Right lobe of liver (tissue), 6 donors: ENCODE data around the gene FGF9. TPM values are rescaled to one million over a fixed set of nuclear protein-coding genes. Genes with fewer than 3 reads are reported as not detected.

ENCODE experiments used
- ATAC-seq, 4 donors: fragments of 200-7000 bp; cut with Tn5 transposase; one replicate each; pipeline ENCODE4 v1.9.1; 2020; ENCODE audit warnings: mild to moderate bottlenecking in 4 of 4, moderate library complexity in 4 of 4
- DNase-seq, 3 donors: peaks; one replicate each; pipeline ENCODE4 v3.0.0-alpha.2; 2020
- H3K27ac ChIP-seq, 3 donors: fragments of 200-600 bp; one replicate each; pipeline ENCODE4 v1.8.0; 2022
- H3K27me3 ChIP-seq, 2 donors: fragments of 200-600 bp; one replicate each; pipeline ENCODE4 v1.8.0; 2022
- H3K36me3 ChIP-seq, 4 donors: fragments of 200-600 bp; sonication (generic) in 1 of 4; one replicate each; pipeline versions ENCODE4 v1.5.1 to v1.8.0; 2017 to 2022; ENCODE audit warnings: control low read depth in 1 of 4
- H3K4me1 ChIP-seq, 4 donors: fragments of 200-600 bp; sonication (generic) in 1 of 4; one replicate each; pipeline versions ENCODE4 v1.5.1 to v1.8.0; 2017 to 2022; ENCODE audit warnings: control low read depth in 1 of 4
- H3K4me3 ChIP-seq, 3 donors: fragments of 200-600 bp; one replicate each; pipeline ENCODE4 v1.8.0; 2022
- H3K9me3 ChIP-seq, 4 donors: fragments of 200-600 bp; sonication (generic) in 1 of 4; one replicate each; pipeline versions ENCODE4 v1.5.1 to v1.8.0; 2017 to 2022; ENCODE audit warnings: control low read depth in 1 of 4
- CTCF ChIP-seq, 4 donors: fragments of 200-600 bp in 3 of 4; fragments of 450-650 bp in 1 of 4; IDR thresholded peaks; one replicate each; pipeline versions ENCODE4 v1.5.1 to v1.8.0; 2016 to 2022; ENCODE audit warnings: antibody characterized with exemption in 4 of 4, mild to moderate bottlenecking in 2 of 4
- POLR2A ChIP-seq: fragments of 450-650 bp; IDR thresholded peaks from one replicate; pipeline ENCODE4 v1.6.1; 2017; ENCODE audit warnings: antibody characterized with exemption, mild to moderate bottlenecking
- WGBS: methylation state at CpG from one replicate; pipeline ENCODE4 v1.1.6; 2018; ENCODE audit warnings: low coverage, low lambda C conversion rate; ENCODE audit not compliant: insufficient coverage; ENCODE audit errors: missing lambda C conversion rate; 5-methylcytosine and 5-hydroxymethylcytosine counted together
- intact Hi-C, 2 donors: fragments of 100-400 bp; cut with DNase I; formaldehyde crosslinking; loops; one replicate each; pipeline versions ENCODE4 v1.11.2 to v1.14.1; 2022
- total RNA-seq, 6 experiments: library from RNA; depleted of rRNA in 2 of 6; stranded (reverse); fragments of >200 nt in 2 of 6; fragmentation: NEBNext Ultra II Directional in 3 of 6; extraction: Animal tissue kit (Norgen Biotek cat#: 25700) in 3 of 6; gene quantifications; one replicate each; pipeline versions ENCODE4 v1.1.0 to v1.2.4, GENCODE V29; 2016 to 2023
- donor health status: DM: no; HTN: yes; CAD: no.
- donor health status: DM: no; HTN: no; CAD: no.
- donor health status: DM: no; HTN: no; CAD: no.
- donor health status: DM: no; HTN: yes; CAD: no.
- donor health status: DM: no; HTN: yes; CAD: no.

FGF9 gene
- total RNA-seq, 6 experiments from 2014 or later = not detected

GRCh38 chr13:21684576-21684975 is 13.7 kb downstream of the FGF9 start:
- Histone ChIP-seq H3K27ac (no peak overlapping the region), H3K4me1 (no peaks in the 10 kb centered on the region), H3K4me3 (no peak overlapping the region), H3K9me3 (no peaks in the 10 kb centered on the region), H3K36me3 (no peaks in the 10 kb centered on the region), H3K27me3 (no peaks in the 10 kb centered on the region)
- 67% methylated on average over 1 of the region's 2 CpGs for WGBS
- DNase-seq (no peak), ATAC-seq (no peak)
- intact Hi-C loops = no loop called here
- TF ChIP-seq CTCF (IDR thresholded peaks at IDR 0.05) = no peak
- TF ChIP-seq POLR2A = no peak

- Histone ChIP-seq H3K4me3 (no peak overlapping the region), H3K4me1 (no peaks in the 10 kb centered on the region), H3K9me3 (no peaks in the 10 kb centered on the region), H3K36me3 (no peaks in the 10 kb centered on the region), H3K27me3 (no peaks in the 10 kb centered on the region), H3K27ac (no peak overlapping the region)
- intact Hi-C loops = no loop called here
- DNase-seq = no peak
- 53% methylated on average over 7 of the region's 7 CpGs for WGBS
- no peak for ATAC-seq
- no peak for TF ChIP-seq POLR2A
- no peak for TF ChIP-seq CTCF (IDR thresholded peaks at IDR 0.05)
Measured at GRCh38 chr13:21685485-21686064, 14.7 kb downstream of the FGF9 start.

- Histone ChIP-seq H3K4me1 (no peaks in the 10 kb centered on the region), H3K27me3 (no peaks in the 10 kb centered on the region), H3K9me3 (no peaks in the 10 kb centered on the region), H3K27ac (no peak overlapping the region), H3K4me3 (no peak overlapping the region), H3K36me3 (no peaks in the 10 kb centered on the region)
- WGBS = 81% methylated on average over 5 of the region's 5 CpGs
- TF ChIP-seq CTCF (IDR thresholded peaks at IDR 0.05) = no peak
- TF ChIP-seq POLR2A = no peak
- no peak for DNase-seq
- intact Hi-C loops = no loop called here
- ATAC-seq = no peak
Measured at GRCh38 chr13:21686751-21687391, 16.0 kb downstream of the FGF9 start.

- H3K36me3 ChIP-seq = no peaks in the 10 kb centered on the region
- WGBS = 46% methylated on average over 6 of the region's 8 CpGs
- intact Hi-C loops = no loop called here
- ATAC-seq (no peak), DNase-seq (no peak)
- H3K27ac ChIP-seq = no peak overlapping the region
- H3K27me3 ChIP-seq = no peaks in the 10 kb centered on the region
- no peak overlapping the region for H3K4me3 ChIP-seq
- no peaks in the 10 kb centered on the region for H3K4me1 ChIP-seq
- H3K9me3 ChIP-seq = no peaks in the 10 kb centered on the region
- TF ChIP-seq POLR2A = no peak
- TF ChIP-seq CTCF (IDR thresholded peaks at IDR 0.05) = no peak
Measured at GRCh38 chr13:21688056-21688455, 17.2 kb downstream of the FGF9 start.
